ENCODE results near the gene TADA2B. TPM values are rescaled to one million over a fixed set of nuclear protein-coding genes. Genes with fewer than 3 reads are reported as not detected.

The TADA2B gene
- total and polyA plus RNA-seq, 2 experiments from 2014 or later: 15.4 to 20.1 TPM

GRCh38 chr4:7018281-7018680 is 24.9 kb upstream of the TADA2B start:
- TF ChIP-seq EZH2 (IDR thresholded peaks at IDR 0.05; ENCODE audit: borderline replicate concordance) (no peak), CTCF (IDR thresholded peaks at IDR 0.05; ENCODE audit: poor library complexity) (no peak), EZH2phosphoT487 (IDR thresholded peaks at IDR 0.05; ENCODE audit: low read depth, severe bottlenecking, unreplicated experiment) (no peak)
- no peak for DNase-seq (ENCODE audit: low spot score)
- peaks cover 23% of the 10 kb centered on the region for H3K4me1 ChIP-seq (ENCODE audit: insufficient read depth)
- WGBS (ENCODE audit: low lambda C conversion rate, missing lambda C conversion rate): 94% methylated on average over 9 of the region's 9 CpGs
- no peak overlapping the region for H3K4me2 ChIP-seq
- no peaks in the 10 kb centered on the region for H3K9me2 ChIP-seq (replicated peaks; ENCODE audit: insufficient read depth)
- H4K20me1 ChIP-seq (ENCODE audit: insufficient read depth, poor library complexity, severe bottlenecking): no peaks in the 10 kb centered on the region
- H3K27me3 ChIP-seq: no peaks in the 10 kb centered on the region
- H3K36me3 ChIP-seq (replicated peaks; ENCODE audit: insufficient read depth, low read depth): no peaks in the 10 kb centered on the region
- peaks cover 3% of the 10 kb centered on the region for H3K79me2 ChIP-seq
- H3K9me3 ChIP-seq (ENCODE audit: low read depth): no peaks in the 10 kb centered on the region
- H3K4me3 ChIP-seq: no peak overlapping the region
- no peak overlapping the region for H3K27ac ChIP-seq
- no peak overlapping the region for H2AFZ ChIP-seq

GRCh38 chr4:7019367-7019766 is 23.8 kb upstream of the TADA2B start:
- no peak overlapping the region for H3K27ac ChIP-seq
- WGBS (ENCODE audit: low lambda C conversion rate, missing lambda C conversion rate): 90% methylated on average over 10 of the region's 10 CpGs
- H3K27me3 ChIP-seq: no peaks in the 10 kb centered on the region
- no peak overlapping the region for H3K4me3 ChIP-seq
- no peak overlapping the region for H3K4me2 ChIP-seq
- no peak for DNase-seq (ENCODE audit: low spot score)
- no peaks in the 10 kb centered on the region for H4K20me1 ChIP-seq (ENCODE audit: insufficient read depth, poor library complexity, severe bottlenecking)
- no peaks in the 10 kb centered on the region for H3K9me2 ChIP-seq (replicated peaks; ENCODE audit: insufficient read depth)
- no peaks in the 10 kb centered on the region for H3K36me3 ChIP-seq (replicated peaks; ENCODE audit: insufficient read depth, low read depth)
- H3K4me1 ChIP-seq (ENCODE audit: insufficient read depth): peaks cover 23% of the 10 kb centered on the region
- TF ChIP-seq EZH2phosphoT487 (IDR thresholded peaks at IDR 0.05; ENCODE audit: low read depth, severe bottlenecking, unreplicated experiment) (no peak), CTCF (IDR thresholded peaks at IDR 0.05; ENCODE audit: poor library complexity) (no peak), EZH2 (IDR thresholded peaks at IDR 0.05; ENCODE audit: borderline replicate concordance) (no peak)
- no peak overlapping the region for H2AFZ ChIP-seq
- no peaks in the 10 kb centered on the region for H3K9me3 ChIP-seq (ENCODE audit: low read depth)
- H3K79me2 ChIP-seq: peaks cover 3% of the 10 kb centered on the region

GRCh38 chr4:7020290-7020689 is 22.9 kb upstream of the TADA2B start:
- H3K27me3 ChIP-seq: no peaks in the 10 kb centered on the region
- WGBS (ENCODE audit: low lambda C conversion rate, missing lambda C conversion rate): 88% methylated on average over 2 of the region's 2 CpGs
- H3K36me3 ChIP-seq (replicated peaks; ENCODE audit: insufficient read depth, low read depth): no peaks in the 10 kb centered on the region
- H2AFZ ChIP-seq: no peak overlapping the region
- H3K4me2 ChIP-seq: no peak overlapping the region
- no peaks in the 10 kb centered on the region for H4K20me1 ChIP-seq (ENCODE audit: insufficient read depth, poor library complexity, severe bottlenecking)
- no peak overlapping the region for H3K27ac ChIP-seq
- no peak for DNase-seq (ENCODE audit: low spot score)
- H3K79me2 ChIP-seq: peaks cover 3% of the 10 kb centered on the region
- H3K4me3 ChIP-seq: no peak overlapping the region
- TF ChIP-seq EZH2 (IDR thresholded peaks at IDR 0.05; ENCODE audit: borderline replicate concordance) (no peak), EZH2phosphoT487 (IDR thresholded peaks at IDR 0.05; ENCODE audit: low read depth, severe bottlenecking, unreplicated experiment) (no peak), CTCF (IDR thresholded peaks at IDR 0.05; ENCODE audit: poor library complexity) (no peak)
- no peaks in the 10 kb centered on the region for H3K9me3 ChIP-seq (ENCODE audit: low read depth)
- H3K4me1 ChIP-seq (ENCODE audit: insufficient read depth): peaks cover 23% of the 10 kb centered on the region
- H3K9me2 ChIP-seq (replicated peaks; ENCODE audit: insufficient read depth): no peaks in the 10 kb centered on the region

- no peak for DNase-seq (ENCODE audit: low spot score)
- no peaks in the 10 kb centered on the region for H3K27me3 ChIP-seq
- 92% methylated on average over 11 of the region's 11 CpGs for WGBS (ENCODE audit: low lambda C conversion rate, missing lambda C conversion rate)
- H2AFZ ChIP-seq: no peak overlapping the region
- H3K4me3 ChIP-seq: no peak overlapping the region
- no peak overlapping the region for H3K27ac ChIP-seq
- no peaks in the 10 kb centered on the region for H4K20me1 ChIP-seq (ENCODE audit: insufficient read depth, poor library complexity, severe bottlenecking)
- no peaks in the 10 kb centered on the region for H3K9me2 ChIP-seq (replicated peaks; ENCODE audit: insufficient read depth)
- no peaks in the 10 kb centered on the region for H3K9me3 ChIP-seq (ENCODE audit: low read depth)
- TF ChIP-seq CTCF (IDR thresholded peaks at IDR 0.05; ENCODE audit: poor library complexity): no peak
- no peak for TF ChIP-seq EZH2phosphoT487 (IDR thresholded peaks at IDR 0.05; ENCODE audit: low read depth, severe bottlenecking, unreplicated experiment)
- no peak for TF ChIP-seq EZH2 (IDR thresholded peaks at IDR 0.05; ENCODE audit: borderline replicate concordance)
- H3K4me1 ChIP-seq (ENCODE audit: insufficient read depth): peaks cover 18% of the 10 kb centered on the region
- peaks cover 3% of the 10 kb centered on the region for H3K79me2 ChIP-seq
- no peak overlapping the region for H3K4me2 ChIP-seq
- H3K36me3 ChIP-seq (replicated peaks; ENCODE audit: insufficient read depth, low read depth): no peaks in the 10 kb centered on the region
Observed at GRCh38 chr4:7020856-7021255, 22.3 kb upstream of the TADA2B start.

All from hepatocyte (in vitro differentiated cells).